GM12878 (cell line): ENCODE results near the gene AP3S2. TPM values are rescaled to one million over a fixed set of nuclear protein-coding genes. Genes with fewer than 3 reads are reported as not detected.
"Not testable (repeated sequence)": the region's sequence is repeated elsewhere in the genome, so short reads cannot be mapped to it uniquely, and the experiment has no call there.

Experiments
- ATAC-seq: fragments of 200-7000 bp; cut with Tn5 transposase; 3 replicates; pipeline ENCODE4 v1.9.1; 2020; ENCODE audit warnings: mild to moderate bottlenecking, moderate library complexity
- BruUV-seq: library from RNA; stranded (reverse); fragments of 400-500 nt; replicated peaks from 2 replicates; lab custom pipeline; 2021; lab: Mats Ljungman, UMichigan
- CTCF ChIA-PET: fragments of 300-600 bp; sonication (Branson Sonifier 250); formaldehyde crosslinking; extraction: SDS; loops from one replicate; lab custom pipeline; 2021; ENCODE audit warnings: inconsistent platforms; lab: Yijun Ruan, JAX
- POLR2A ChIA-PET: fragments of 350-600 bp; formaldehyde crosslinking; extraction: SDS; loops from one replicate; lab custom pipeline; 2021; ENCODE audit warnings: inconsistent platforms; lab: Charles Lee
- RAD21 ChIA-PET: fragments of 300-600 bp; sonication (Branson Sonifier 250); formaldehyde crosslinking; loops from one replicate; lab custom pipeline; 2023; ENCODE audit warnings: antibody characterized with exemption; ENCODE audit not compliant: unreplicated experiment; lab: Charles Lee
- SMC1A ChIA-PET: fragments of 300-600 bp; sonication (Branson Sonifier 250); formaldehyde crosslinking; loops from one replicate; lab custom pipeline; 2023; ENCODE audit not compliant: unreplicated experiment, uncharacterized antibody; lab: Charles Lee
- DNase-seq: peaks from one replicate; pipeline ENCODE4 v3.0.0-alpha.2; 2011; ENCODE audit warnings: low read depth, low spot score
- FAIRE-seq: peaks from 3 replicates; lab custom pipeline; 2011; peaks lifted over from hg19 to GRCh38; lab: Jason Lieb, UNC
- H2AFZ ChIP-seq: 2 replicates; pipeline ENCODE4 v1.6.0; 2011; ENCODE audit warnings: low read depth, low read length, control low read depth; ENCODE audit not compliant: control insufficient read depth
- H3K27ac ChIP-seq: 2 replicates; pipeline ENCODE4 v1.5.1; 2011; ENCODE audit warnings: control low read depth; ENCODE audit not compliant: control insufficient read depth, insufficient read depth
- H3K27me3 ChIP-seq, 2 experiments: replicated peaks in 1 of 2; 2 replicates each; pipeline versions ENCODE4 v1.6.0 to v1.6.1; 2011; ENCODE audit warnings: low read length in 1 of 2; ENCODE audit not compliant: control insufficient read depth in 2 of 2, insufficient read depth in 2 of 2
- H3K36me3 ChIP-seq, 2 experiments: 2 replicates each; pipeline ENCODE4 v1.5.1; 2011; ENCODE audit warnings: low read length in 1 of 2; ENCODE audit not compliant: control insufficient read depth in 2 of 2, insufficient read depth in 2 of 2
- H3K4me1 ChIP-seq: 2 replicates; pipeline ENCODE4 v1.6.1; 2011; ENCODE audit warnings: mild to moderate bottlenecking, low read length, moderate library complexity, mixed read lengths; ENCODE audit not compliant: control insufficient read depth, insufficient read depth
- H3K4me2 ChIP-seq: 2 replicates; pipeline ENCODE4 v1.6.0; 2011; ENCODE audit warnings: control low read depth; ENCODE audit not compliant: control insufficient read depth, insufficient read depth
- H3K4me3 ChIP-seq: fragments of 200-600 bp; sonication (generic); 2 replicates; pipeline ENCODE4 v1.5.1; 2016
- H3K79me2 ChIP-seq: 2 replicates; pipeline ENCODE4 v1.6.0; 2011; ENCODE audit warnings: low read length; ENCODE audit not compliant: control insufficient read depth, insufficient read depth
- H3K9ac ChIP-seq: 2 replicates; pipeline ENCODE4 v1.8.0; 2011; ENCODE audit warnings: low read length, control low read depth, mixed read lengths; ENCODE audit not compliant: control insufficient read depth, insufficient read depth
- H3K9me3 ChIP-seq: replicated peaks from 3 replicates; pipeline ENCODE4 v1.5.1; 2011; ENCODE audit warnings: mild to moderate bottlenecking, low read length; ENCODE audit not compliant: control insufficient read depth, insufficient read depth
- H4K20me1 ChIP-seq: 2 replicates; pipeline ENCODE4 v1.6.0; 2011; ENCODE audit not compliant: control insufficient read depth, insufficient read depth
- BCL11A ChIP-seq: IDR thresholded peaks from 2 replicates; pipeline ENCODE4 v1.6.1; 2011; ENCODE audit warnings: low read depth, low read length
- MXI1 ChIP-seq: fragments of 150-350 bp; IDR thresholded peaks from 2 replicates; pipeline ENCODE4 v1.6.1; 2011; ENCODE audit warnings: low read depth, mild to moderate bottlenecking, inconsistent platforms, low read length, improper control_type of control experiment
- TBL1XR1 ChIP-seq: IDR thresholded peaks from 2 replicates; pipeline ENCODE4 v1.6.1; 2012; ENCODE audit warnings: low read depth, low read length, improper control_type of control experiment
- WGBS: methylation state at CpG from one replicate; pipeline ENCODE4 v1.1.6; 2016; ENCODE audit warnings: low lambda C conversion rate; ENCODE audit not compliant: insufficient replicate concordance, insufficient coverage; ENCODE audit errors: missing lambda C conversion rate; 5-methylcytosine and 5-hydroxymethylcytosine counted together
- in situ Hi-C: fragments of 300-500 bp; cut with MboI; formaldehyde crosslinking; loops from 9 replicates; pipeline ENCODE4 v1.14.3; 2018; ENCODE audit warnings: mixed read lengths
- intact Hi-C: fragments of 100-400 bp; cut with micrococcal nuclease; formaldehyde crosslinking; loops from one replicate; pipeline ENCODE4 v1.14.2; 2022; ENCODE audit not compliant: unreplicated experiment
- polyA plus RNA-seq, 11 experiments: library from polyadenylated mRNA; depleted of rRNA in 4 of 11; unstranded in 6 of 11; stranded (reverse) in 5 of 11; fragments of >200 nt; fragmentation: Nextera tagmentation in 4 of 11; fragmentation: Illumina TruSeq in 1 of 11; extraction: Ambion mirVana in 4 of 11; extraction: Trizol in 1 of 11; gene quantifications; 1 replicate in 1 of 11; 2 replicates in 10 of 11; pipeline versions ENCODE4 v1.2.1 to v1.2.3, GENCODE V29; 2011 to 2016; ENCODE audit warnings: inconsistent platforms in 2 of 11, missing spikeins in 2 of 11, low read depth in 1 of 11
- total RNA-seq, 4 experiments: library from RNA; depleted of rRNA in 3 of 4; stranded (reverse); fragments of >200 nt in 3 of 4; fragmentation: Illumina TruSeq in 1 of 4; extraction: Trizol in 1 of 4; gene quantifications; 2 replicates each; pipeline versions ENCODE4 v1.2.1 to v1.2.3, GENCODE V29; 2013 to 2021

The AP3S2 gene
- total and polyA plus RNA-seq, 10 of the 15 experiments (the other 5 are each of a cell fraction or from before 2014, with no cell fraction given) = 10.0 to 43.6 (median 26.0) TPM

GRCh38 chr15:89885179-89885578, 8.6 kb downstream of the AP3S2 start:
- RAD21 ChIA-PET, H3K79me2 ChIP-seq, DNase-seq, H3K27me3 ChIP-seq, BruUV-seq, FAIRE-seq, H4K20me1 ChIP-seq, H3K4me3 ChIP-seq, H3K9me3 ChIP-seq, H3K4me1 ChIP-seq, H2AFZ ChIP-seq, H3K27ac ChIP-seq, in situ Hi-C loops, H3K9ac ChIP-seq, intact Hi-C loops, ATAC-seq, H3K4me2 ChIP-seq: not testable (repeated sequence)
- POLR2A ChIA-PET = interaction anchor here (0.6 kb wide), 4 partner anchors 86 to 222 kb away, joined by 3 to 5 read pairs (median 4); no protein-coding TSS in a partner anchor
- SMC1A ChIA-PET = interaction anchor here (0.6 to 4.0 kb wide), 4 partner anchors 9 to 124 kb away, joined by 3 to 23 read pairs (median 5); no protein-coding TSS in a partner anchor
- CTCF ChIA-PET = interaction anchor here (1.5 kb wide), 1 partner anchor 10 kb away, joined by 4 read pairs; no protein-coding TSS in a partner anchor
- H3K36me3 ChIP-seq = peaks cover 0 to 11% of the 10 kb centered on the region in 2 experiments; a peak in 2 of 4 replicates
- WGBS = 77% methylated on average over 3 of the region's 3 CpGs

- ChIA-PET POLR2A (interaction anchor here (0.7 kb wide), 1 partner anchor 47 kb away, joined by 3 read pairs; no protein-coding TSS in a partner anchor), RAD21 (interaction anchor here (0.6 to 1.6 kb wide), 2 partner anchors 9 to 188 kb away, joined by 3 to 5 read pairs; no protein-coding TSS in a partner anchor), CTCF (interaction anchor here (1.0 kb wide), 1 partner anchor 9 kb away, joined by 3 read pairs; no protein-coding TSS in a partner anchor), SMC1A (interaction anchor here (1.7 kb wide), 1 partner anchor 122 kb away, joined by 7 read pairs; no protein-coding TSS in a partner anchor)
- in situ Hi-C loops = no loop called here
- 95% methylated on average over 1 of the region's 1 CpG for WGBS
- no peaks in the 10 kb centered on the region for H3K9me3 ChIP-seq
- no peak overlapping the region for H3K27ac ChIP-seq
- H3K9ac ChIP-seq = no peak overlapping the region
- DNase-seq (no peak), FAIRE-seq (no peak), ATAC-seq (no peak)
- no peak overlapping the region for H2AFZ ChIP-seq
- no peaks in the 10 kb centered on the region for H4K20me1 ChIP-seq
- no peaks in the 10 kb centered on the region for H3K79me2 ChIP-seq
- no peak overlapping the region for H3K4me2 ChIP-seq
- peaks cover 0 to 4% of the 10 kb centered on the region in 2 experiments; a peak in 2 of 4 replicates for H3K36me3 ChIP-seq
- TF ChIP-seq TBL1XR1 = no peak
- TF ChIP-seq BCL11A = no peak
- no peak for TF ChIP-seq MXI1
- BruUV-seq = no TSS peak
- intact Hi-C loops = no loop called here
- no peaks in the 10 kb centered on the region for H3K27me3 ChIP-seq
- no peak overlapping the region for H3K4me3 ChIP-seq
- H3K4me1 ChIP-seq = no peaks in the 10 kb centered on the region
Observed at GRCh38 chr15:89883518-89883917, 10.3 kb downstream of the AP3S2 start.
